Smooth muscle cell (in vitro differentiated cells): ENCODE results near the gene BICC1. TPM values are rescaled to one million over a fixed set of nuclear protein-coding genes. Genes with fewer than 3 reads are reported as not detected.

Source experiments
- DNase-seq: peaks from one replicate; lab custom pipeline; 2025; ENCODE audit not compliant: unreplicated experiment; lab: John Stamatoyannopoulos, UW
- H2AFZ ChIP-seq: fragments of 200-600 bp; sonication (generic); 2 replicates; pipeline ENCODE4 v1.6.0; 2016; ENCODE audit warnings: antibody characterized with exemption, low read depth, mild to moderate bottlenecking
- H3F3A ChIP-seq: fragments of 200-600 bp; sonication (generic); 2 replicates; pipeline ENCODE4 v1.6.0; 2017; ENCODE audit warnings: antibody characterized with exemption, low read depth
- H3K27ac ChIP-seq: fragments of 200-600 bp; sonication (generic); 2 replicates; pipeline ENCODE4 v1.5.1; 2016; ENCODE audit warnings: low read depth, mild to moderate bottlenecking
- H3K27me3 ChIP-seq: fragments of 200-600 bp; sonication (generic); 2 replicates; pipeline ENCODE4 v1.6.1; 2016; ENCODE audit warnings: low read depth, mild to moderate bottlenecking
- H3K36me3 ChIP-seq: fragments of 200-600 bp; sonication (generic); 2 replicates; pipeline ENCODE4 v1.5.1; 2016; ENCODE audit warnings: low read depth
- H3K4me1 ChIP-seq: fragments of 200-600 bp; sonication (generic); 2 replicates; pipeline ENCODE4 v1.5.1; 2016; ENCODE audit warnings: low read depth
- H3K4me2 ChIP-seq: fragments of 200-600 bp; sonication (generic); 2 replicates; pipeline ENCODE4 v1.6.0; 2016; ENCODE audit warnings: mild to moderate bottlenecking
- H3K4me3 ChIP-seq: fragments of 200-600 bp; sonication (generic); 2 replicates; pipeline ENCODE4 v1.5.1; 2016; ENCODE audit warnings: mild to moderate bottlenecking
- H3K79me2 ChIP-seq: fragments of 200-600 bp; sonication (generic); 2 replicates; pipeline ENCODE4 v1.6.0; 2016; ENCODE audit warnings: low read depth, mild to moderate bottlenecking
- H3K9ac ChIP-seq: fragments of 200-600 bp; sonication (generic); 2 replicates; pipeline ENCODE4 v1.6.0; 2016; ENCODE audit warnings: low read depth
- H3K9me3 ChIP-seq: fragments of 200-600 bp; sonication (generic); replicated peaks from 2 replicates; pipeline ENCODE4 v1.5.1; 2016; ENCODE audit warnings: low read depth
- H4K20me1 ChIP-seq: fragments of 200-600 bp; sonication (generic); 2 replicates; pipeline ENCODE4 v1.6.0; 2016; ENCODE audit warnings: low read depth
- WGBS: methylation state at CpG from one replicate; pipeline ENCODE4 v1.1.7; 2016; ENCODE audit warnings: low lambda C conversion rate; 5-methylcytosine and 5-hydroxymethylcytosine counted together
- polyA plus RNA-seq: library from polyadenylated mRNA; unstranded; fragments of >200 nt; fragmentation: Nextera tagmentation; extraction: Ambion mirVana; gene quantifications from 2 replicates; pipeline ENCODE4 v1.2.1, GENCODE V29; 2016
- total RNA-seq: library from RNA; depleted of rRNA; stranded (reverse); fragments of >200 nt; gene quantifications from 2 replicates; pipeline ENCODE4 v1.2.3, GENCODE V29; 2014
- TF ChIP-seq, protein P1 (sequence below): fragments of 200-600 bp; sonication (generic); IDR thresholded peaks from 2 replicates; pipeline ENCODE4 v1.5.1; 2017; ENCODE audit warnings: borderline replicate concordance, mild to moderate bottlenecking, antibody characterized with exemption; ENCODE audit not compliant: insufficient read depth, poor library complexity, severe bottlenecking

The BICC1 gene
- total and polyA plus RNA-seq, 2 experiments from 2014 or later = 7.9 to 23.0 TPM

DNA sequence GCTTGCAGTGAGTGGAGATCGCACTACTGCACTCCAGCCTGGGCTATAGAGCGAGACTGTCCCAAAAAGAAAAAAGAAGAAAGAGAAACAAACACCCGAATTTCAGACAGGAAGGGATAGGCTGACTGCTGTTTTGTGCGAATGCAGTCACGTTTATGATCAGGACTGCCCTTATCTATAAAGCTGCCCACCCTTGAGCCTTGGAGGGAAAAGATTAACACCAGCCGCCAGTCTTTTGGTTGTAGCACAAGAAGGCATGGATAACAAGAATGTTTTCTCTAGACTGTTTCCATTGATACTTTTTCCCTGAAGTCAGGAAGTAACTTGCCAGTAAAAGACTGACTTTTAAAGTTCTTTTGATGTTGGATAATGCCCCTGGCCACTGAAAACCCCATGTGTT, 314.0 kb downstream of the BICC1 start:
- no peaks in the 10 kb centered on the region for H3K79me2 ChIP-seq
- no peak for DNase-seq
- no peak overlapping the region for H2AFZ ChIP-seq
- 11% methylated on average over 6 of the region's 6 CpGs for WGBS
- no peaks in the 10 kb centered on the region for H3K36me3 ChIP-seq
- no peak overlapping the region for H3K27ac ChIP-seq
- TF ChIP-seq, protein P1, sequence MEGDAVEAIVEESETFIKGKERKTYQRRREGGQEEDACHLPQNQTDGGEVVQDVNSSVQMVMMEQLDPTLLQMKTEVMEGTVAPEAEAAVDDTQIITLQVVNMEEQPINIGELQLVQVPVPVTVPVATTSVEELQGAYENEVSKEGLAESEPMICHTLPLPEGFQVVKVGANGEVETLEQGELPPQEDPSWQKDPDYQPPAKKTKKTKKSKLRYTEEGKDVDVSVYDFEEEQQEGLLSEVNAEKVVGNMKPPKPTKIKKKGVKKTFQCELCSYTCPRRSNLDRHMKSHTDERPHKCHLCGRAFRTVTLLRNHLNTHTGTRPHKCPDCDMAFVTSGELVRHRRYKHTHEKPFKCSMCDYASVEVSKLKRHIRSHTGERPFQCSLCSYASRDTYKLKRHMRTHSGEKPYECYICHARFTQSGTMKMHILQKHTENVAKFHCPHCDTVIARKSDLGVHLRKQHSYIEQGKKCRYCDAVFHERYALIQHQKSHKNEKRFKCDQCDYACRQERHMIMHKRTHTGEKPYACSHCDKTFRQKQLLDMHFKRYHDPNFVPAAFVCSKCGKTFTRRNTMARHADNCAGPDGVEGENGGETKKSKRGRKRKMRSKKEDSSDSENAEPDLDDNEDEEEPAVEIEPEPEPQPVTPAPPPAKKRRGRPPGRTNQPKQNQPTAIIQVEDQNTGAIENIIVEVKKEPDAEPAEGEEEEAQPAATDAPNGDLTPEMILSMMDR = no peak
- H3F3A ChIP-seq = no peaks in the 10 kb centered on the region
- H3K9ac ChIP-seq = no peak overlapping the region
- no peaks in the 10 kb centered on the region for H4K20me1 ChIP-seq
- no peaks in the 10 kb centered on the region for H3K27me3 ChIP-seq
- H3K9me3 ChIP-seq = no peaks in the 10 kb centered on the region
- no peak overlapping the region for H3K4me2 ChIP-seq
- no peak overlapping the region for H3K4me3 ChIP-seq
- no peaks in the 10 kb centered on the region for H3K4me1 ChIP-seq

DNA sequence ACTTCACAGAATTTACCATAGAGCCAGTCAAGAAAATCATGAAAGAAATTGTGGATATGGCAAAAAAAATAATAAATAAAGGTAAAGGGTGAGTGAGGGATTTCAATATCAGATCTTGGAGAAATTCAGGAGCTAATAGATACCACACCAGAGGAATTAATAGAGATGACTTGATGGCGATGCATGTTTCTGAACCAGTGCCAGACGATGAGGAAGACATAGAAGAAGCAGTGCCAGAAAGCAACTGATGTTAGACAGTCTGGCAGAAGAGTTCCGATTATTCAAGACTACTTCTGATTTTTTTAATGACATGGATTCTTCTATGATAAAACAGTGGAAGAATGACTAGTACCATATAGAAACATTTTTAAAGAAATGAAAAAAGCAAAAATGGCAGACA, 314.7 kb downstream of the BICC1 start:
- Histone ChIP-seq H3K4me2 (no peak overlapping the region), H3K4me1 (no peaks in the 10 kb centered on the region), H3K9ac (no peak overlapping the region), H3K27me3 (no peaks in the 10 kb centered on the region), H3K36me3 (no peaks in the 10 kb centered on the region), H3K27ac (no peak overlapping the region), H3F3A (no peaks in the 10 kb centered on the region), H3K79me2 (no peaks in the 10 kb centered on the region), H2AFZ (no peak overlapping the region), H4K20me1 (no peaks in the 10 kb centered on the region), H3K4me3 (no peak overlapping the region), H3K9me3 (no peaks in the 10 kb centered on the region)
- TF ChIP-seq, protein P1 = no peak
- WGBS = 82% methylated on average over 3 of the region's 3 CpGs
- DNase-seq = no peak

DNA sequence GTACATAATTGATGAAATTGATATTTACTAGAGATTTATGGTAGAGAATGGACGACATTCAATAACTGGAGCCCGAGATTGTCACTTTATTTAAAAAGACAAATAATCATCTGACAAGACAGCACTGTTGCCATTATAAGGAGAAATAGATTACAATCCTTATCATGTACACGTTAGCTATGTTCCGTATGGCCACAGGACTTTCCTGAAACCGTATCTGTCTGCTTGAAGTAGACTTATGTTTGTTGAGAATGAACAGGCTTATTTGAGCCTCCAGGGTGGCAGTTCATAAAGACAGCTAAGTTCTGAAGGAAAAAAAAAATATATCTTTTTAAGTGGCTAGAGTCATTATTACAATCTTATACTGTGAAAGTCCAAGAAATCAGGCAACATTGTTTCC, 317.2 kb downstream of the BICC1 start:
- Histone ChIP-seq H3K9ac (no peak overlapping the region), H3K79me2 (no peaks in the 10 kb centered on the region)

DNA sequence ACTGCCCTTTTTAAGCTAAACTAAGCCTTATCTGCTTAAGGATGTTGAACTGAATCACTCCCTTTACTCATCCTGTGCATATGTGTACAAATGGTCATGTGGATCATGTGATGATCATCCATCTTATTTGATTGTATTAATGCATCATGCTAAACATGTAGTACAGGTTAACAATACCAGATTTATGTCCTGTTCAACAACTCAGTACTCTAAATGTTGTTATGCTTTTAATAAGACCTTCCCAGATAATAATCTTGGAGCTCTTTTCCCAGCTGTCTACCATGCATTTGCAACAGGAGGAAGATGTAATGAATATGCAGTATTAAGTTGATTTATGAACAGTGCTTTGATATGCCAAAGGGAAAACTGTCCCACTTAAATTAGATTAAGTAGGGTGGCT, 318.0 kb downstream of the BICC1 start:
- no peak for DNase-seq
- Histone ChIP-seq H3K4me1 (peaks cover 5% of the 10 kb centered on the region), H3K79me2 (no peaks in the 10 kb centered on the region), H3K4me2 (no peak overlapping the region), H3K9ac (no peak overlapping the region), H3K27me3 (no peaks in the 10 kb centered on the region), H3K9me3 (no peaks in the 10 kb centered on the region), H4K20me1 (no peaks in the 10 kb centered on the region), H2AFZ (no peak overlapping the region), H3K27ac (no peak overlapping the region), H3K4me3 (no peak overlapping the region), H3K36me3 (no peaks in the 10 kb centered on the region), H3F3A (no peaks in the 10 kb centered on the region)
- TF ChIP-seq, protein P1 = no peak

More for the DNA sequence above, 317.2 kb downstream of the BICC1 start:
- WGBS = 46% methylated on average over 5 of the region's 5 CpGs
- Histone ChIP-seq H3K27me3 (no peaks in the 10 kb centered on the region), H3K9me3 (no peaks in the 10 kb centered on the region), H2AFZ (no peak overlapping the region), H3K27ac (no peak overlapping the region), H3K36me3 (no peaks in the 10 kb centered on the region), H4K20me1 (no peaks in the 10 kb centered on the region), H3K4me1 (peaks cover 5% of the 10 kb centered on the region), H3K4me3 (no peak overlapping the region), H3F3A (no peaks in the 10 kb centered on the region), H3K4me2 (no peak overlapping the region)
- no peak for DNase-seq
- TF ChIP-seq, protein P1 = no peak
